OCI-LY3 (cell line): ENCODE data around the gene FSTL4.

Source experiments
- EZH2phosphoT487 ChIP-seq: fragments of 200-600 bp; shearing (Covaris generic); IDR thresholded peaks from 2 replicates; pipeline ENCODE4 v1.6.1; 2018; ENCODE audit warnings: antibody characterized with exemption, mixed run types, low read depth
- TF ChIP-seq, protein P1 (sequence below): fragments of 200-600, 300-600 bp; sonication (generic); IDR thresholded peaks from 2 replicates; pipeline ENCODE4 v1.5.1; 2014; ENCODE audit warnings: antibody characterized with exemption, low read length, low read depth

- TF ChIP-seq, protein P1, sequence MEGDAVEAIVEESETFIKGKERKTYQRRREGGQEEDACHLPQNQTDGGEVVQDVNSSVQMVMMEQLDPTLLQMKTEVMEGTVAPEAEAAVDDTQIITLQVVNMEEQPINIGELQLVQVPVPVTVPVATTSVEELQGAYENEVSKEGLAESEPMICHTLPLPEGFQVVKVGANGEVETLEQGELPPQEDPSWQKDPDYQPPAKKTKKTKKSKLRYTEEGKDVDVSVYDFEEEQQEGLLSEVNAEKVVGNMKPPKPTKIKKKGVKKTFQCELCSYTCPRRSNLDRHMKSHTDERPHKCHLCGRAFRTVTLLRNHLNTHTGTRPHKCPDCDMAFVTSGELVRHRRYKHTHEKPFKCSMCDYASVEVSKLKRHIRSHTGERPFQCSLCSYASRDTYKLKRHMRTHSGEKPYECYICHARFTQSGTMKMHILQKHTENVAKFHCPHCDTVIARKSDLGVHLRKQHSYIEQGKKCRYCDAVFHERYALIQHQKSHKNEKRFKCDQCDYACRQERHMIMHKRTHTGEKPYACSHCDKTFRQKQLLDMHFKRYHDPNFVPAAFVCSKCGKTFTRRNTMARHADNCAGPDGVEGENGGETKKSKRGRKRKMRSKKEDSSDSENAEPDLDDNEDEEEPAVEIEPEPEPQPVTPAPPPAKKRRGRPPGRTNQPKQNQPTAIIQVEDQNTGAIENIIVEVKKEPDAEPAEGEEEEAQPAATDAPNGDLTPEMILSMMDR, result no peak
- TF ChIP-seq EZH2phosphoT487, result no peak
Measured at GRCh38 chr5:133482028-133482427, 130.3 kb downstream of the FSTL4 start.
